Renal cortical epithelial cell (primary cell): Measurements from ENCODE around the gene HOXA3. TPM values are rescaled to one million over a fixed set of nuclear protein-coding genes. Genes with fewer than 3 reads are reported as not detected.

Source experiments
- DNase-seq: peaks from one replicate; pipeline ENCODE4 v3.0.0-alpha.2; 2011; ENCODE audit warnings: low read depth
- total RNA-seq: library from RNA; depleted of rRNA; stranded (reverse); fragments of >200 nt; gene quantifications from 2 replicates; pipeline ENCODE4 v1.2.3, GENCODE V29; 2014

HOXA3 gene
- total RNA-seq, 1 donor from 2014 or later: 7.2 TPM

- DNase-seq: no peak
Observed at GRCh38 chr7:27143950-27144780, 8.2 kb downstream of the HOXA3 start.

- DNase-seq: peak; percentile 98
Observed at GRCh38 chr7:27143023-27143949, 9.1 kb downstream of the HOXA3 start, which contains the start of gene HOXA5. Gene HOXA5 (minus strand): TSS chr7:27143681. CDS start chr7:27143607, 74 bp downstream.

GRCh38 chr7:27142580-27143022 lies 9.8 kb downstream of the HOXA3 start:
- DNase-seq: no peak

DNA sequence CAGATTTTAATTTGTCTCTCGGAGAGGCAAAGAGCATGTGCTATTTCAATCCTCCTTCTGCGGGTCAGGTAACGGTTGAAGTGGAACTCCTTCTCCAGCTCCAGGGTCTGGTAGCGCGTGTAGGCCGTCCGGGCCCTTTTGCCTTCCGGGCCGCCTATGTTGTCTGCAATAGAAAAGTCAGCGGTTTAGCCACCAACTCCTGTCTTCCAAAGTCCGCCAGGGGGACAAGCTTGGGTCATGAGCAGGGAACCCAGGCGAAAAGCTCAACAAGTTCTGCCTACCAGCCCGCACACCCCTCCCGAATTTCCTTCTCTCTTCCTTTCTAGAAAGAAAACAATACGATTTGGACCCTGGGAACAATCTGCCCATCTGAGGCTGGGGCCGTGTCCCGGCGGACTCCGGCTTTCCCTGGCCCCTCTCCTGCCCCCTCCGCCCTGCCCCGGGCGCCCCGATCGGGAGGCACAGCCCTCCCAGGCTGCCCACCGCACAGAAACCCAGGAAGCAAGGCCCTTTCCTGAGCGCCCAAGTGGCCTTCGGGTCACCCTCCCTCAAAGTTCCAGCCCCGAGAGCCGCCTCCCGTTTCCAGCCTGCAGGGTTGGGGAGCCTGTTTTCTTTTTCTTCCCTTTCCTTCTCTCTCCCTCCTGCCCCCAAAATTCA lies 10.3 kb downstream of the HOXA3 start:
- no peak for DNase-seq

DNA sequence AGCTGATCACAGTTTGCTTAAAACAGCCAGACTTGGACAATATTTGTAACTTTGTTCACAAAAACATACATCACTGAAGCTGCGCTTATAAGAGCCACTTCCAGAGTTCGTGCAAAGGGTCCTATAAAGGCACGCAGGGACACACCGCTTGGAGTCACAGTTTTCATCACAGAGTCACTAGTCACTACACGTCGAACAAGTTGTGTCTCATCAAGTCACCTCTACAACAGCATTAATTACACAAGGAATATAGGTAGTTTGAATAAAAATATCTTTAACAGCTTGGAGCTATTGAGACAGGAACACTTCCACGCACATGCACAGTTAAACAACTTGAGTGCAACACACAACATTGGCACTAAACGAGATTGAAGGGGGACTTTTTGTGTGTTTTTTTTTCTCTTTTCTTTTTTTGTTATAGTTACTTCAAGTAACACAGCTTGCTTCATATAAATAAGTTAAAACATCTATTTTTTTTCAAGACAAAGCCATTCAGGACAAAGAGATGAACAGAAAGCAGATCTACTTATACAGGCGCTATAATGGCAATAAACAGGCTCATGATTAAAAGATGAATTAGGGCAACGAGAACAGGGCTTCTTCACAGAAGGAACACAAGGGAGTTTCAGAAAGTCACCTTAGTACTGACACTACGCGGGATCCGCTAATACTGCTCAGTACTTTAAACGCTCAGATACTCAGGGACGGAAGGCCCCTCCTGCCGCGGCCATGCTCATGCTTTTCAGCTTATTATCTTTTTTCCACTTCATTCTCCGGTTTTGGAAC lies 11.1 kb downstream of the HOXA3 start:
- DNase-seq: no peak

GRCh38 chr7:27140126-27140857 lies 12.1 kb downstream of the HOXA3 start:
- no peak for DNase-seq

DNA sequence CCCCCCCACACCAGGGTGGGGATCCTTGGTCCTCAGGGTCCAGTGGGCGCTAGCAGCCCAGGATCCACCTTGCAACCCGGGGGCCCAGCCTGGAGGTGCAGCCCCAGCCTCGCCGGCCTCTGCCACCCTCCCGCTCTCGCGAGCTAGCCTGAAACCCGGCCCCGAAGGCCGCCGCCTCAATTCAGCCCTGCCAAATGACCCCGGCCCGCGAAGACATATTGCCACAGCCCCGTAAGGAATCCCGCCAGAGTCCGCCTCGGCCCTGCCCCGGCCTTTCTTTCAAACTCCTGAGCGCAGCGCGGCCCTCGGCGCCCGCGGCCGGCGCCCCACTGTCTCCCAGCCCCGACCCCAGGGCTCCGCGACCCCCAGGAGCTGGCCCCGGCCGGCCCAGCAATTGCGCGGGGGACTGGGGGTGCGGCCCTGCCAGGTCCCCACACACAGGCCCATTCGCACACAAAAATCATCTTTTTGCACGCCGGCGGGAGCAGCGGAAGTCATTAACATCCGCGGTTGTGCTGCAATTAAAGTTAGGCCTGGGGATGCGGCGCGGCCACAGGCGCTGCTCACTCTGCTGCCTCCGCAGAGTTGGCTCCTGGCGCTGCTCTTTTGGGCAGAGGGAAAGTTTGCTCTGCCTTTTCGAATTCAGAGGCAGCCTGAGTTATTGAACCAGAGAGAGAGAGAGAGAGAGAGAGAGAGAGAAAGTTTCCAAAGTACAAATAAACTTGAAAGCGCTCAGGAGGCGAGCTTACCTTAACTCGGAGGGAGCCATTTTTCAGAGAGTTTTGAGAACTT lies 12.9 kb downstream of the HOXA3 start:
- no peak for DNase-seq

DNA sequence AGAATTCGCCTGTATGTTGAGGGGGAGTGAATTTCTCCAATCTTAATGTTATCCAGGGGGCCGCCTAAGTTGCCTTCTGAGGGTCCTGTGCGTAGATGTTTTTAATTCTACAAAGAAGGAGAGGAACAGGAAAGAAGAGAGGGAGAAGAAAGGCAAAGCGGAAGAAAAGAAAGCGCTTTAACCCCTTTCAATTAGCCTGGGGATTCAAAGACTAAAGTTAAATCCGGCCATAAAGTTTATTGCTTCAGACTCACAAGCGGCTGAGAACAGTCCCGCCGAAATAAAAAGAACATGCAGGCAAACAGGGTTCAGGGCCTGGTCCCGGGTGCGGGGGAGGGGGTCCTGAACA lies 13.4 kb downstream of the HOXA3 start:
- no peak for DNase-seq

DNA sequence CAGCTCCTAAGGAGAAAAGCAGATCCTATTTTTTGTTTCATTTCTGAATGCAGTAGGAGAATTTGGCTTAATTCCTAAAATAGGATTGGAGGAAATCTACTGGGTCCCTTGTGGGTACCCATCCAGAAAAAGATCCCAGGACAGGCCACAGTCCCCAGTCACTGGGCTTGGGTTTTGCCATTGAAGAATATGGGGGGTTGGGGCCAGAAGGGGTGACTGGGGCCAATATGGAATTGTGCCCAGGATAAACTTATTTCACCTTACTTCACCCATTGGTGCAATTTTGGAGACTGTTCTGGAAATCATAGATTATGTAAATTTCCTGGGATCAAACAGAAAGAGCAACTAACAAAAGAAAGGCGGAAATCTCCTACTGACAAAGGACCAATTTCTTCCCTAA lies 13.9 kb downstream of the HOXA3 start:
- no peak for DNase-seq

GRCh38 chr7:27137640-27138315 lies 14.6 kb downstream of the HOXA3 start:
- DNase-seq: peak; percentile 92

DNA sequence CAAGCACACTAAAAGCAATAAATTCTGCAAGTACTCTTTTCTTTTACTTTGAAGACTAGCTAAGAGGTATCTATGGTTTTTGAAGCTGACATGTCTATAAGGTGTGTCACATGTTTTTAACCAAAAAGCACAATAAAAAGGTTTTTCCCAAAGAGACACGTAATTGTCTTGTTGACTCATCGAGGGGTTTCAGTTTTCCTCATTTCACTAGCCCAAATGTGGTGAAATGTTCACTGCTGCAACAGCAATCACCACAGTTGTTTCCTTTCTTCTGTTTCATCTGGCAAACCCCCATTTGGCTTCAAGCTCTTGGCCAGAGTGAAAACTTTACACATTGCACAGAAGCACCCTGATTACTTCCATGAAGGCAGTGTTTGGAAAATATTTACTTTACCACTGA lies 18.0 kb downstream of the HOXA3 start:
- DNase-seq: peak; percentile 94

- DNase-seq: no peak
Observed at GRCh38 chr7:27133409-27134231, 18.8 kb downstream of the HOXA3 start.

- DNase-seq: no peak
Observed at GRCh38 chr7:27132978-27133377, 19.4 kb downstream of the HOXA3 start.

- no peak for DNase-seq
Observed at GRCh38 chr7:27132214-27132613, 20.2 kb downstream of the HOXA3 start.

GRCh38 chr7:27131390-27131819 lies 21.0 kb downstream of the HOXA3 start:
- no peak for DNase-seq

- no peak for DNase-seq
Observed at GRCh38 chr7:27130540-27131389, 21.6 kb downstream of the HOXA3 start, which contains the start of gene HOXA4. Gene HOXA4 (minus strand): TSS chr7:27130757. CDS start chr7:27130733, 24 bp downstream.
